BLaER1 (cell line): ENCODE results near the gene EMILIN2.

Experiments used
- H3K27ac ChIP-seq: shearing (Covaris generic); formaldehyde crosslinking; 2 replicates; pipeline ENCODE4 v1.8.1; 2022
- H3K27me3 ChIP-seq: shearing (Covaris generic); formaldehyde crosslinking; 2 replicates; pipeline ENCODE4 v1.8.1; 2022
- H3K36me3 ChIP-seq: shearing (Covaris generic); formaldehyde crosslinking; 2 replicates; pipeline ENCODE4 v1.8.1; 2022
- H3K4me1 ChIP-seq: shearing (Covaris generic); formaldehyde crosslinking; 2 replicates; pipeline ENCODE4 v1.8.1; 2022
- H3K4me2 ChIP-seq: shearing (Covaris generic); formaldehyde crosslinking; 2 replicates; pipeline ENCODE4 v1.8.1; 2022
- H3K4me3 ChIP-seq: shearing (Covaris generic); formaldehyde crosslinking; 2 replicates; pipeline ENCODE4 v1.8.1; 2022
- H3K9ac ChIP-seq: shearing (Covaris generic); formaldehyde crosslinking; 2 replicates; pipeline ENCODE4 v1.8.1; 2022
- H3K9me3 ChIP-seq: shearing (Covaris generic); formaldehyde crosslinking; 2 replicates; pipeline ENCODE4 v1.8.1; 2022
- H4K20me1 ChIP-seq: shearing (Covaris generic); formaldehyde crosslinking; 2 replicates; pipeline ENCODE4 v1.8.1; 2022
- Cebpa-rat ChIP-seq: shearing (Covaris generic); IDR thresholded peaks from 2 replicates; pipeline ENCODE4 v1.8.1; 2022

EMILIN2 gene

GRCh38 chr18:2906704-2907549 lies 60.1 kb downstream of the EMILIN2 start:
- H3K4me3 ChIP-seq = peak overlapping the region; percentile 72
- H3K27me3 ChIP-seq = peaks cover 36% of the 10 kb centered on the region
- peaks cover 77% of the 10 kb centered on the region for H3K4me1 ChIP-seq
- no peak for TF ChIP-seq Cebpa-rat
- H3K36me3 ChIP-seq = peaks cover 8% of the 10 kb centered on the region; the same call in 1 of the 2 replicates
- H3K9ac ChIP-seq = peak overlapping the region; percentile 68
- no peaks in the 10 kb centered on the region for H3K9me3 ChIP-seq
- H3K27ac ChIP-seq = peak overlapping the region; percentile 77
- H4K20me1 ChIP-seq = no peaks in the 10 kb centered on the region
- peak overlapping the region; percentile 95 for H3K4me2 ChIP-seq

GRCh38 chr18:2907550-2908135 lies 60.8 kb downstream of the EMILIN2 start:
- H3K9ac ChIP-seq = no peak overlapping the region
- peak overlapping the region; percentile 72 for H3K4me3 ChIP-seq
- peaks cover 36% of the 10 kb centered on the region for H3K27me3 ChIP-seq
- peaks cover 10% of the 10 kb centered on the region for H3K36me3 ChIP-seq
- H3K27ac ChIP-seq = no peak overlapping the region
- no peaks in the 10 kb centered on the region for H4K20me1 ChIP-seq
- H3K9me3 ChIP-seq = no peaks in the 10 kb centered on the region
- no peak for TF ChIP-seq Cebpa-rat
- peaks cover 77% of the 10 kb centered on the region for H3K4me1 ChIP-seq
- peak overlapping the region; percentile 95 for H3K4me2 ChIP-seq

GRCh38 chr18:2908166-2908945 lies 61.5 kb downstream of the EMILIN2 start:
- peaks cover 15% of the 10 kb centered on the region for H3K36me3 ChIP-seq
- H3K9me3 ChIP-seq = no peaks in the 10 kb centered on the region
- no peak overlapping the region for H3K9ac ChIP-seq
- H3K27ac ChIP-seq = no peak overlapping the region
- peak overlapping the region; percentile 95; the same call in 1 of the 2 replicates for H3K4me2 ChIP-seq
- peaks cover 77% of the 10 kb centered on the region for H3K4me1 ChIP-seq
- H3K27me3 ChIP-seq = peaks cover 36% of the 10 kb centered on the region
- H4K20me1 ChIP-seq = no peaks in the 10 kb centered on the region
- no peak overlapping the region for H3K4me3 ChIP-seq
- TF ChIP-seq Cebpa-rat = no peak

- Histone ChIP-seq H3K4me3 (no peak overlapping the region), H3K4me2 (peak overlapping the region; percentile 86; the same call in 1 of the 2 replicates), H4K20me1 (no peaks in the 10 kb centered on the region), H3K27ac (no peak overlapping the region), H3K4me1 (peaks cover 78% of the 10 kb centered on the region), H3K36me3 (peaks cover 15% of the 10 kb centered on the region), H3K27me3 (peaks cover 36% of the 10 kb centered on the region), H3K9me3 (no peaks in the 10 kb centered on the region), H3K9ac (no peak overlapping the region)
- no peak for TF ChIP-seq Cebpa-rat
These were observed 62.1 kb downstream of the EMILIN2 start for GRCh38 chr18:2908946-2909335.

GRCh38 chr18:2909431-2910140 lies 62.8 kb downstream of the EMILIN2 start:
- Histone ChIP-seq H3K4me3 (no peak overlapping the region), H3K9ac (peak overlapping the region; percentile 4; the same call in 1 of the 2 replicates), H3K4me1 (peaks cover 84% of the 10 kb centered on the region), H3K4me2 (peak overlapping the region; percentile 86), H3K36me3 (peaks cover 15% of the 10 kb centered on the region), H3K27me3 (peaks cover 33% of the 10 kb centered on the region), H3K9me3 (no peaks in the 10 kb centered on the region), H4K20me1 (no peaks in the 10 kb centered on the region), H3K27ac (peak overlapping the region; percentile 48; the same call in 1 of the 2 replicates)
- no peak for TF ChIP-seq Cebpa-rat

GRCh38 chr18:2910261-2910660 lies 63.5 kb downstream of the EMILIN2 start:
- H3K27ac ChIP-seq = peak overlapping the region; percentile 48
- no peaks in the 10 kb centered on the region for H3K9me3 ChIP-seq
- no peaks in the 10 kb centered on the region for H4K20me1 ChIP-seq
- peak overlapping the region; percentile 4; the same call in 1 of the 2 replicates for H3K9ac ChIP-seq
- H3K4me3 ChIP-seq = no peak overlapping the region
- peak overlapping the region; percentile 86 for H3K4me2 ChIP-seq
- peaks cover 28% of the 10 kb centered on the region for H3K27me3 ChIP-seq
- TF ChIP-seq Cebpa-rat = no peak
- H3K36me3 ChIP-seq = peaks cover 15% of the 10 kb centered on the region
- H3K4me1 ChIP-seq = peaks cover 91% of the 10 kb centered on the region

- Histone ChIP-seq H3K4me3 (no peak overlapping the region), H3K27me3 (peaks cover 22% of the 10 kb centered on the region), H3K36me3 (peaks cover 17% of the 10 kb centered on the region), H4K20me1 (no peaks in the 10 kb centered on the region), H3K9me3 (no peaks in the 10 kb centered on the region), H3K4me1 (peaks cover 95% of the 10 kb centered on the region), H3K9ac (no peak overlapping the region), H3K27ac (peak overlapping the region; percentile 48), H3K4me2 (peak overlapping the region; percentile 86)
- no peak for TF ChIP-seq Cebpa-rat
These were observed 64.1 kb downstream of the EMILIN2 start for GRCh38 chr18:2910751-2911425.

- Histone ChIP-seq H3K4me1 (peaks cover 95% of the 10 kb centered on the region), H3K9me3 (no peaks in the 10 kb centered on the region), H3K27ac (no peak overlapping the region; the same call in 1 of the 2 replicates), H3K27me3 (peaks cover 16% of the 10 kb centered on the region), H3K36me3 (peaks cover 23% of the 10 kb centered on the region), H3K4me3 (no peak overlapping the region), H4K20me1 (no peaks in the 10 kb centered on the region), H3K9ac (no peak overlapping the region), H3K4me2 (peak overlapping the region; percentile 86)
- TF ChIP-seq Cebpa-rat = no peak
These were observed 64.7 kb downstream of the EMILIN2 start for GRCh38 chr18:2911533-2911932.
